Endothelial cell of umbilical vein (primary cell): ENCODE data around the gene WDR6. TPM values are rescaled to one million over a fixed set of nuclear protein-coding genes. Genes with fewer than 3 reads are reported as not detected.

Source experiments
- BruUV-seq: library from RNA; stranded (reverse); fragments of 400-500 nt; replicated peaks from 2 replicates; lab custom pipeline; 2021; lab: Mats Ljungman, UMichigan
- CTCF ChIA-PET: fragments of 300-600, 350-600 bp; sonication (Branson Sonifier 250); formaldehyde crosslinking; loops from one replicate; lab custom pipeline; 2021; ENCODE audit warnings: antibody characterized with exemption, inconsistent platforms; lab: Charles Lee
- POLR2A ChIA-PET: fragments of 300-600, 350-600 bp; sonication (Branson Sonifier 250); formaldehyde crosslinking; loops from one replicate; lab custom pipeline; 2021; ENCODE audit warnings: antibody characterized with exemption, inconsistent platforms; lab: Charles Lee
- DNase-seq: peaks from one replicate; pipeline ENCODE4 v3.0.0-alpha.2; 2011; ENCODE audit warnings: low read depth, low spot score
- FAIRE-seq: peaks from 2 replicates; lab custom pipeline; 2011; peaks lifted over from hg19 to GRCh38; lab: Jason Lieb, UNC
- H2AFZ ChIP-seq: 2 replicates; pipeline ENCODE4 v1.6.0; 2012; ENCODE audit warnings: low read depth, low read length, control low read depth, inconsistent platforms
- H3K27ac ChIP-seq: 2 replicates; pipeline ENCODE4 v1.5.1; 2011; ENCODE audit warnings: low read depth, mild to moderate bottlenecking, control low read depth, low read length, moderate library complexity; ENCODE audit not compliant: insufficient read depth
- H3K27me3 ChIP-seq, 2 experiments: 2 replicates each; pipeline versions ENCODE4 v1.6.0 to v1.6.1; 2011; ENCODE audit warnings: low read length in 2 of 2, mixed read lengths in 1 of 2; ENCODE audit not compliant: control insufficient read depth in 2 of 2, insufficient read depth in 2 of 2
- H3K36me3 ChIP-seq, 2 experiments: 2 replicates in 1 of 2; 3 replicates in 1 of 2; pipeline ENCODE4 v1.5.1; 2011; ENCODE audit warnings: low read length in 2 of 2, mild to moderate bottlenecking in 1 of 2, moderate library complexity in 1 of 2; ENCODE audit not compliant: control insufficient read depth in 2 of 2, insufficient read depth in 2 of 2; ENCODE audit errors: extremely low read depth in 1 of 2
- H3K4me1 ChIP-seq: 3 replicates; pipeline ENCODE4 v1.5.1; 2011; ENCODE audit warnings: mild to moderate bottlenecking, low read length; ENCODE audit not compliant: control insufficient read depth, insufficient read depth; ENCODE audit errors: extremely low read depth
- H3K4me2 ChIP-seq: 2 replicates; pipeline ENCODE4 v1.6.1; 2011; ENCODE audit warnings: low read length, control low read depth, mixed read lengths; ENCODE audit not compliant: insufficient read depth
- H3K4me3 ChIP-seq, 3 experiments: fragments of 200-600 bp in 1 of 3; sonication (generic), shearing (Covaris generic) in 1 of 3; replicated peaks in 1 of 3; 2 replicates each; pipeline ENCODE4 v1.5.1; 2011 to 2016; ENCODE audit warnings: control low read depth in 3 of 3, low read length in 3 of 3, mild to moderate bottlenecking in 2 of 3, inconsistent platforms in 1 of 3, low read depth in 1 of 3, moderate library complexity in 1 of 3; ENCODE audit not compliant: insufficient read depth in 1 of 3
- H3K79me2 ChIP-seq: 2 replicates; pipeline ENCODE4 v1.6.0; 2012; ENCODE audit warnings: low read length, inconsistent platforms; ENCODE audit not compliant: control insufficient read depth, insufficient read depth
- H3K9ac ChIP-seq: replicated peaks from 2 replicates; pipeline ENCODE3; 2011; ENCODE audit warnings: low read length, control low read depth; ENCODE audit not compliant: insufficient read depth; ENCODE audit errors: extremely low read depth
- H3K9me1 ChIP-seq: replicated peaks from 3 replicates; pipeline ENCODE4 v1.6.0; 2011; ENCODE audit warnings: mild to moderate bottlenecking, low read length; ENCODE audit not compliant: control insufficient read depth, insufficient read depth; ENCODE audit errors: extremely low read depth
- H3K9me3 ChIP-seq: replicated peaks from 2 replicates; pipeline ENCODE4 v1.5.1; 2012; ENCODE audit warnings: low read length, inconsistent platforms; ENCODE audit not compliant: control insufficient read depth, insufficient read depth
- H4K20me1 ChIP-seq: replicated peaks from 2 replicates; pipeline ENCODE3; 2011; ENCODE audit warnings: mild to moderate bottlenecking, low read length; ENCODE audit not compliant: control insufficient read depth, insufficient read depth; ENCODE audit errors: extremely low read depth
- EZH2 ChIP-seq: IDR thresholded peaks from 2 replicates; pipeline ENCODE4 v1.6.1; 2012; ENCODE audit warnings: borderline replicate concordance, low read depth, mild to moderate bottlenecking, moderate library complexity, low read length, inconsistent platforms; ENCODE audit not compliant: severe bottlenecking
- FOS ChIP-seq: IDR thresholded peaks from 2 replicates; pipeline ENCODE4 v1.6.1; 2011; ENCODE audit warnings: mild to moderate bottlenecking, low read length, moderate library complexity, borderline replicate concordance; ENCODE audit not compliant: insufficient read depth
- GATA2 ChIP-seq: IDR thresholded peaks from 2 replicates; pipeline ENCODE4 v1.7.0; 2011; ENCODE audit warnings: low read depth, mild to moderate bottlenecking, moderate library complexity, mixed read lengths, low read length; ENCODE audit not compliant: insufficient read length, insufficient read depth
- JUN ChIP-seq: IDR thresholded peaks from 2 replicates; pipeline ENCODE4 v1.6.1; 2011; ENCODE audit warnings: borderline replicate concordance, low read depth; ENCODE audit not compliant: insufficient read length, insufficient read depth
- MYC ChIP-seq: IDR thresholded peaks from one replicate; pipeline ENCODE4 v1.6.1; 2011; ENCODE audit warnings: mild to moderate bottlenecking, low read depth, low read length
- POLR2A ChIP-seq: IDR thresholded peaks from 2 replicates; pipeline ENCODE4 v1.6.1; 2012; ENCODE audit warnings: low read depth, mild to moderate bottlenecking, control low read depth, low read length
- POLR2AphosphoS5 ChIP-seq: IDR thresholded peaks from 2 replicates; pipeline ENCODE4 v1.6.1; 2012; ENCODE audit warnings: low read depth, mild to moderate bottlenecking, control low read depth, low read length, moderate library complexity; ENCODE audit not compliant: insufficient read depth
- dilution Hi-C: fragments of 300-500 bp; cut with MboI; formaldehyde crosslinking; loops from one replicate; pipeline ENCODE4 v1.15.0; 2019; ENCODE audit warnings: low sequenced_read_pairs; ENCODE audit not compliant: extremely low pct_ligation_motif_present
- intact Hi-C: fragments of 100-400 bp; cut with micrococcal nuclease; formaldehyde crosslinking; loops from one replicate; pipeline ENCODE4 v1.10.0; 2022
- polyA plus RNA-seq, 4 experiments: library from polyadenylated mRNA; depleted of rRNA in 3 of 4; stranded (reverse) in 3 of 4; unstranded in 1 of 4; fragments of >200 nt; gene quantifications; 2 replicates each; pipeline versions ENCODE4 v1.2.1 to v1.2.3, GENCODE V29; 2011 to 2012; ENCODE audit warnings: missing spikeins in 1 of 4
- total RNA-seq: library from RNA; stranded (reverse); gene quantifications from 2 replicates; pipeline ENCODE4 v1.2.3, GENCODE V29; 2021
- TF ChIP-seq, protein P1 (sequence below), 2 donors: IDR thresholded peaks; 1 replicate in 1 of 2; 2 replicates in 1 of 2; pipeline ENCODE4 v1.5.1; 2011; ENCODE audit warnings: low read length in 2 of 2, mild to moderate bottlenecking in 2 of 2, moderate library complexity in 2 of 2, control low read depth in 1 of 2, inconsistent platforms in 1 of 2, low read depth in 1 of 2; ENCODE audit not compliant: insufficient read depth in 1 of 2; ENCODE audit errors: extremely low read depth in 1 of 2
- TF ChIP-seq, protein P2 (sequence below): IDR thresholded peaks from 2 replicates; pipeline ENCODE4 v1.6.1; 2011; ENCODE audit not compliant: insufficient read depth, insufficient read length

WDR6 gene
- total and polyA plus RNA-seq, 2 donors (not counting 3 experiments of a cell fraction or from before 2014, with no cell fraction given) = 192 to 319 TPM

DNA sequence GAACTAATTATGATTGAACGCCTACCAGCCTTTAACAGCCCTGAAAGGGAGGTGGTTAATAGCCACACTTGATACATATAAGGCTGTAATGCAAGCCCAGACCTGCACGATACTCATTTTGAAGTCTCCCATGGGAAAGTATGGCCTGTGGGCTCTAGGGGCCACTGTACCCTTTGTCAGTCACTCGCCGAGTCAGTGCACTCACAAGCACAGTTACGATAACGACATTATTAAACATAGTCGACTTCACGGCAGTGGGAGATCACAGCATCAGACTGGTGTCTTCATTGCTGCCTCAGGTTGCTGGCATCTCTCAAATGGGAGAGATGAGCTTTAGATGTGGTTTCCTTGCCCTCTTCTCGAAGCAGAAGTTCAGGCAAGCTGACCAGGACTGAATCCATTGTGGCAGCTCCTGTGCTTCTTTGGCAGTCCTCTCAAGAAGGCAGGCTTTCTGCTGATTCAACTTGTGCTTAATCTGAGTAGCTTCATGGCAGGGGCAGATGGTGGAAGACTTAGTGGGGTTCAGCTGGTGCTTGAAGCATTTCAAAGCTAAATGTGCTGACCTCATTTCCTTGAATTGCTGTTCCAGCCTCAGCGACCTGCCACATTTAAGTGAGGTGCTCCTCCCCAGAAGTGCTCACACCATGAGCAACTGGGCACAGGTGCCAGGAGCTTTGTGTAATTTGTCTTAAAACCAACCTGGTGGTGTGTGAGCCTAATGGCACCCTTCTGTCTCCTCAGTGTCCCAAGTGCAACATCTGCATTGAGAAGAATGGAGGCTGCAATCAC lies 32.9 kb upstream of the WDR6 start:
- Histone ChIP-seq H3K4me1 (no peaks in the 10 kb centered on the region), H3K36me3 (peaks cover 24 to 53% of the 10 kb centered on the region in 2 experiments), H3K27me3 (no peaks in the 10 kb centered on the region), H3K9ac (no peak overlapping the region), H3K79me2 (no peaks in the 10 kb centered on the region), H3K4me3 (no peak overlapping the region), H3K9me3 (no peaks in the 10 kb centered on the region), H4K20me1 (no peaks in the 10 kb centered on the region), H2AFZ (no peak overlapping the region), H3K27ac (no peak overlapping the region), H3K9me1 (no peaks in the 10 kb centered on the region), H3K4me2 (no peak overlapping the region)
- TF ChIP-seq FOS (no peak), POLR2A (no peak), GATA2 (no peak), JUN (no peak), MYC (no peak), EZH2 (no peak), POLR2AphosphoS5 (no peak)
- TF ChIP-seq, protein P1, sequence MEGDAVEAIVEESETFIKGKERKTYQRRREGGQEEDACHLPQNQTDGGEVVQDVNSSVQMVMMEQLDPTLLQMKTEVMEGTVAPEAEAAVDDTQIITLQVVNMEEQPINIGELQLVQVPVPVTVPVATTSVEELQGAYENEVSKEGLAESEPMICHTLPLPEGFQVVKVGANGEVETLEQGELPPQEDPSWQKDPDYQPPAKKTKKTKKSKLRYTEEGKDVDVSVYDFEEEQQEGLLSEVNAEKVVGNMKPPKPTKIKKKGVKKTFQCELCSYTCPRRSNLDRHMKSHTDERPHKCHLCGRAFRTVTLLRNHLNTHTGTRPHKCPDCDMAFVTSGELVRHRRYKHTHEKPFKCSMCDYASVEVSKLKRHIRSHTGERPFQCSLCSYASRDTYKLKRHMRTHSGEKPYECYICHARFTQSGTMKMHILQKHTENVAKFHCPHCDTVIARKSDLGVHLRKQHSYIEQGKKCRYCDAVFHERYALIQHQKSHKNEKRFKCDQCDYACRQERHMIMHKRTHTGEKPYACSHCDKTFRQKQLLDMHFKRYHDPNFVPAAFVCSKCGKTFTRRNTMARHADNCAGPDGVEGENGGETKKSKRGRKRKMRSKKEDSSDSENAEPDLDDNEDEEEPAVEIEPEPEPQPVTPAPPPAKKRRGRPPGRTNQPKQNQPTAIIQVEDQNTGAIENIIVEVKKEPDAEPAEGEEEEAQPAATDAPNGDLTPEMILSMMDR (IDR thresholded peaks at IDR 0.05; ENCODE audit: extremely low read depth in 1 of 2, insufficient read depth in 1 of 2, low read depth in 1 of 2, low read length in 2 of 2) = no peak
- TF ChIP-seq, protein P2, sequence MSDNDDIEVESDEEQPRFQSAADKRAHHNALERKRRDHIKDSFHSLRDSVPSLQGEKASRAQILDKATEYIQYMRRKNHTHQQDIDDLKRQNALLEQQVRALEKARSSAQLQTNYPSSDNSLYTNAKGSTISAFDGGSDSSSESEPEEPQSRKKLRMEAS = no peak
- CTCF ChIA-PET = interaction anchor here (1.2 to 1.7 kb wide), 3 partner anchors 13 to 32 kb away, joined by 3 to 10 read pairs (median 4); partner anchors contain the start of gene WDR6
- intact Hi-C loops (no loop called here), dilution Hi-C loops (no loop called here)
- FAIRE-seq = no peak
- POLR2A ChIA-PET = no interaction called here
- DNase-seq = no peak
- no TSS peak for BruUV-seq
